CD4-positive, alpha-beta T cell treated with Interleukin-6 for 4 hours (primary cell): Measurements from ENCODE around the gene KRT6B.
"Not testable (repeated sequence)": the region's sequence is repeated elsewhere in the genome, so short reads cannot be mapped to it uniquely, and the experiment has no call there.

Source experiments
- DNase-seq: peaks from one replicate; pipeline ENCODE4 v3.0.0-alpha.2; 2020; ENCODE audit warnings: mixed read lengths

The KRT6B gene

GRCh38 chr12:52435659-52435999, 16.3 kb downstream of the KRT6B start:
- no peak for DNase-seq

GRCh38 chr12:52434760-52435530, 17.0 kb downstream of the KRT6B start:
- no peak for DNase-seq

GRCh38 chr12:52434081-52434733, 17.7 kb downstream of the KRT6B start, which contains the start of gene KRT75:
Gene KRT75 (minus strand): TSS chr12:52434371. CDS start chr12:52434304, 67 bp downstream.
- DNase-seq: no peak

- DNase-seq: no peak
Observed at GRCh38 chr12:52433501-52434080, 18.4 kb downstream of the KRT6B start.

DNA sequence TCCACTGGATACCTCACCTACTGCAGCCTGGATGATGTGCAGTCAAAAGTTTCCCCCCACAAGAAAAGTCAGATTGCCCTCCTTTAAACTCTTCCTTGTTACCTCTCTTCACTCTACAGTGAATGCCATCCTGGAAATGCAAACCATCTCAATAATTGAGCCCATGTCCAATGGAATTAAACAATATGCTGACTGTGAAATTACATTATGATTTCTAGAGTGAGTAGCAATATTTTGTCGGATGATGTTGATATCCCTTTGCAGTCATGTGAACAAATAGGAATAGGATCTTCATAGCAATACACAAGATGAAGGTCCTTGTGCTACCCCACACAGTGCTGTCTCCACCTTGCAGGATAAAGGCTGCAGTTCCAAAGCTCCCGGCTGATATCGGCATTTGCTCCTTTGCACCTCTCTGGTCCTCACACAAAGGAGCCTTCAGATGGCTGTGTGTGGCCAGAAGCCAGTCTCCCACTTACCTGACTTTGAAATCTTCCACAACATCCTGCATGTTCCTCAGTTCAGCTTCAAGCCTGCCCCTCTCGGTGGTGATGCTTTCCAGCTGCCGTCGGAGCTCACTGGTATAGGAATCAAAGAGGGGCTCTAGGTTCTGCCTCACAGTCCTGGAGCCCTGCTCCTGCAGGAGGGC, 19.3 kb downstream of the KRT6B start:
- no peak for DNase-seq

DNA sequence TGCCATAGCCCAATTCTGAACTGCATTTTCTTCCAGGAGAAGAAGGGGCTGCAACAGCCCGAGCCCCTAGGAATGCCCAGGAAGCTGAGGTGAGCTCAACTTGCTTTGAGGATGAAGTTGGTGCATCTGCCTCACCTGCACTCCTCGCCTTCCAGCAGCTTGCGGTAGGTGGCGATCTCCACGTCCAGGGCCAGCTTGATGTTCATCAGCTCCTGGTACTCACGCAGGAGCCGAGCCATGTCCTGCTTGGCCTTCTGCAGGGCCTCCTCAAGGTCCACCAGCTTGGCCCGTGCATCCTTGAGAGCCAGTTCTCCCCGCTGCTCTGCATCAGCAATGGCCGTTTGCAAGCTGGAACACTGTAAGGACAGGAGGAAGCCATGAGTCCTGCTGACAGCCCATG, 23.8 kb downstream of the KRT6B start:
- no peak for DNase-seq

GRCh38 chr12:52427083-52427482, 24.9 kb downstream of the KRT6B start:
- DNase-seq: no peak

DNA sequence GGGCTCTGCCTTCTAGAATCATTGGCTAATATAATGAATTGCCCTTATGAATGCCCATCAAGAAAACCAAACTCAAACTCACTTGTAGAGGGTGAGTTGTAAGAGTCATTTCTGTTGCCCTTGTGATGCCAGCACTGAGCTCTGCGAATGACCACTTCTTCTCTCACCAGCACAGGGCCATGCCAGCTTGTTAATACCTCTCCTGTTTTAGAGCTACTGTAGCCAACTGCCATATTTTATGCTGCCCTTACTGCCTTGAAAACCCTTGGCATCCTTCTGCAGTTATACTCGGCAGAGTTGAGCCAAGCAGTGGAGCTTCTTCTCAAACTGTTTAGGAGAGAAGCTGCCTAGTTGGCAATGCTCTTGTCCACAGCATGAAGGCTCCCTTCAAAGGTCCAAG, 25.9 kb downstream of the KRT6B start:
- no peak for DNase-seq

DNA sequence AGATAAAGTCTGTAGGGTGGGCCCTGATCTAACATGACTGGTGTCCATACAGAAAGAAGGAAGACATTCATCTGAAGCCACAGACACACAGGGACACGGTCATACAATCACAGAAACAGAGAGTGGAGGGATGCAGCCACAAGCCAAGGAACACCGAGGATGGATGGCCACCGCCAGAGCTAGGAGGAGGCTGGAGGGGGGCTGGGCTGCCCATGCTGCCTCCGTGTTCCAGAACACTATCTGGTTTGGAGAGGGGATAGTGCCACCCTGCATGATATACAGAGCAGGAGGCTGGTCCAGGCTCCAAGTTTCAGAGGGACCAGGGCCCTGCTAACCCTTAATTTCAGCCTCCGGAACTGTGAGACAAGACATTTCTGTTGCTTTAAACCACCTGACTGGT, 26.5 kb downstream of the KRT6B start:
- no peak for DNase-seq

- no peak for DNase-seq
Observed at GRCh38 chr12:52423661-52424500, 28.1 kb downstream of the KRT6B start.

- no peak for DNase-seq
Observed at GRCh38 chr12:52423035-52423434, 28.9 kb downstream of the KRT6B start.

DNA sequence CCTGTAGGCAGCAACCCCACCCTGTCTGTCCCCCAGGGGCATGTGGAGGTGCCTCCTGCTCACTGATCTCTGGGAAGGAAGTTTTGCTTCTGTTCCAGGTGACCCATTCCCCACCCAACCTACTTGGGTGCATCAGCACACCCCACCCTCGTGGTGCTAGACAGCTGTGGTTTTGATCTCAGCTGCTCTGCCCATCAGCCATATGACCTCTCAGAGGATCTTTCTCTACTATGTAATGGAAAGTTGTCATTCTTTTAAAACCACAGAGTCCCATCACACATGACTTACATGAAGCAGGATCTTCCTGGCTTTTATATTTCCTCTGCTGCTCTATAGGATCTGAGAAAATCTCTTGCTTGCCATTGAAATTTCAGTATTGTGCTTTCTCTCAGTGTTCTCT, 32.3 kb downstream of the KRT6B start:
- DNase-seq: no peak

GRCh38 chr12:52418576-52419110, 33.3 kb downstream of the KRT6B start:
- no peak for DNase-seq

DNA sequence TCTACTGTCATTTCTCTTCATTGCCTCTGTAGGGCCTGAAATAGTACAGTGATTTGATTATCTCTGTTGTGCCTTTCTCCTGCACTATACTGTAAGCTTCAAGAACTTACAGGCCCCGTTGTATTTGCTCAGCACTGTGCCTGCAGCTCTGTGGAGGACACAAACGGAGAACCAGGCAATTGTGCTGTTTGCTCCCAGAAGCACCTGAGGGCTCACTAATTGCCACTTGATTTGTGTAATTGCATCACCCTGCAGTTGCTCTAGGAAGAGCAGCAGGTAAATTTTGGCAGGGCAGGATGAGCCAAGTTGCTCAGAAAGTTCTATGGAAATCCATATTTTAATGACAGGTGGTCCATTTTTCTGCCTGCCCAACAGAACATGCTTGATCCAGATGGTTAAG, 34.2 kb downstream of the KRT6B start:
- DNase-seq: no peak

DNA sequence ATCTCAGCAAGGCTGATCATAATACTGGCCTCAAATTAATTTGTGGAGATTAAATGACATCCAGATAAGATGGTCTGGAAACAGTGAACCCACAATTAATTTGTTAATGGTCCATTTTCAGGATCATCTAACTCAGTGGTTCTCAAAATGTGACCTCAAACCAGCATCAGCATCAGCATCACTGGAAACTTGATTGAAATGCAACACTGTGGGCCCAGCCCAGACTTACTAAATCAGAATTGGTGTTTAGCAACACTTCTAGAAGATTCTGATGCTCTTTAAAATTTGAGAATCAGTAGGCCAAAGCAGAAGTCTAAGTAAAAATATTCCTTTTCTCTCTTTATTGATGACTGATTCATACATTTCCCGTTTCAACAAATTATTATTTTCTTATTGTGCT, 35.2 kb downstream of the KRT6B start:
- DNase-seq: no peak

DNA sequence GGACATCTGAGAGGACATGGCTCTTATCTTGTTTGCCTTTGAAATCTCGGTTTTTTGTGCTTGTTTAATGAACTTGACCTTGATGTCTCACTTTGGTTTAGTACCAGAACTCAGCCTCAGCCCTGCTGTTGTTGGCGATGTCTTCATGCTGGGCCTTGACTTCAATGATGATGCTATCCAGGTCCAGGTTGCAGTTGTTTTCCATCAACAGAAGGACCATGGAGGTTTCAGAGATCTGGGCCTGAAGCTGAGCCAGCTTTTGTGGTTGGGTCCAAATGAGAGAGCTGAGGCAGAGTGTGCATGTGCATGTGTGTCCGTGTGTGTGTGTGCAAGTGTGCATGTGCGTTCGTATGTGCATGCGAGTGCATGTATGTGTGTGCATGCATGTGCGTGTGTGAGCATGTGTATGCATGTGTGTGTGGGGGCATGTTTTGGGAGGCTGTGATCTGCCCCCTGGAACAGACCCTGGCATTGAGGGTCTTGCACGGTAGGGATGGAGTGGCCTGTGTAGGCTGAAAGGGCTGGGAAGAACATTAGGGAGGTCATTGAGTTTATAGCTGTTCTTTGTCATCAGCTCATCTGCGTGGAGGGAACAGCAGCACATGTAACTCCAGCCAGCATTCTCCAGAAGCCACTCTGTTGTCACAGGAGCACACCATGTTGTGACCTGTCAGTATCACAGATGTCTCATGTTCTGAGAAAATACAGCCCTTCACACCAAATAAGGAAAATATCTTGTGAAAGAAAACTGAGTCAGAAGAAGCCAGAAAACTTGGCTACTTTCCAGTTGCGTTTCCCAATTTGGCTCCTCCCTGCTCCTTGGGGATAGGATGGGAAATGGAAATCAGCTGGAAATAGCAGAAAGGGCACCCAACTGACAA, 35.8 kb downstream of the KRT6B start:
- no peak for DNase-seq

- no peak for DNase-seq
Observed at GRCh38 chr12:52414936-52415335, 37.0 kb downstream of the KRT6B start.

DNA sequence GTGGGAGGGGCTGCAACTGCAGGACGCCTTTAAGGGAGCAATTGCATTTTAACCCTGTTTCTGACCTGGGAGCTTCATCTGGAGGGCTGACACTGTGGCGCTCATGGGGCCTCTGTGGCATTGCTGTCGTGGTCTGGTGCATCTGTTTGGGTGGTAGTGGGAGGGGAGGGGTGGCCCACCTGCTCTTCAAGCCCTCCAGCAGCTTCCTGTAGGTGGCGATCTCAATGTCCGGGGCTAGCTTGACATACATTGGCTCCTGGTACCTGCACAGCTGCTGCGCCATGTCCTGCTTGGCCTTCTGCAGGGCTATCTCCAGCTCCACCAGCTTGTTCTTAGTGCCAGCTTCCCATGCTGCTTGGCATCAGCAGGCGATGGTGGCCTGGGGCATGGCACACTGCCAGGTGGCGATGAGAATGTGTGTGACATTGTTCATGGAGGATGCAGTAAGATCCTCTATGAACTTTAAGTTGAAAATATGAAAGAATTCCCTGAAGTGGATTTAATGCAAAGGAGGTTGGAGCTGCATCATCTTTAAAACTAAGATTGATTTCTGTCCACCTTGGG, 38.1 kb downstream of the KRT6B start:
- no peak for DNase-seq

GRCh38 chr12:52413202-52413601, 38.7 kb downstream of the KRT6B start:
- no peak for DNase-seq

DNA sequence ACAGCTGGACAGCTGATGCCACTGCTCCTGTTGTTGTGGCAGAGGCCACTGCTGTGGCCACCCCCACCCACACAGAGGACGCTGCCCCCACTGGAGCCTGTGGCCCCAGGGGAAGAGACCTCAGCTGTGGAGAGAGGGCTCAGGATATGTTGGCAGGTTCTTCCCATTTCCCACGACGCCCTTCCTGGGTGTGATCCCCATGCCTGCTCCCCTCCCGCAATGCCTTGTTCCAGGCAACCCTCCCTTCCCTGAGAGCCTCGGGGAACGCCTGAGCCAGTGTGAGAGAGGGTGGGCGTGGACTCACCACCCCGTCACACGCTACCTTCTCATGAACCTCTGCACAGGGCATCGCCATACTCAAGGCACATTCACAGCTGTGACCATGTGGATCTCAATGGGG, 40.1 kb downstream of the KRT6B start:
- DNase-seq: no peak

- not testable (repeated sequence) for DNase-seq
Observed at GRCh38 chr12:52410589-52411248, 41.2 kb downstream of the KRT6B start.
